Transverse colon (tissue), 3 donors: ENCODE measurements around the gene ROCK2.

Experiments
- EP300 ChIP-seq: sonication (generic); formaldehyde crosslinking; IDR thresholded peaks from one replicate; pipeline ENCODE4 v1.6.1; 2017; ENCODE audit warnings: antibody characterized with exemption, low read depth
- POLR2A ChIP-seq: fragments of 450-650 bp; IDR thresholded peaks from one replicate; pipeline ENCODE4 v1.6.1; 2016; ENCODE audit warnings: antibody characterized with exemption, mild to moderate bottlenecking, moderate library complexity
- POLR2AphosphoS5 ChIP-seq, 3 donors: sonication (generic); formaldehyde crosslinking; IDR thresholded peaks; one replicate each; pipeline ENCODE4 v1.6.1; 2016; ENCODE audit warnings: antibody characterized with exemption in 3 of 3

DNA sequence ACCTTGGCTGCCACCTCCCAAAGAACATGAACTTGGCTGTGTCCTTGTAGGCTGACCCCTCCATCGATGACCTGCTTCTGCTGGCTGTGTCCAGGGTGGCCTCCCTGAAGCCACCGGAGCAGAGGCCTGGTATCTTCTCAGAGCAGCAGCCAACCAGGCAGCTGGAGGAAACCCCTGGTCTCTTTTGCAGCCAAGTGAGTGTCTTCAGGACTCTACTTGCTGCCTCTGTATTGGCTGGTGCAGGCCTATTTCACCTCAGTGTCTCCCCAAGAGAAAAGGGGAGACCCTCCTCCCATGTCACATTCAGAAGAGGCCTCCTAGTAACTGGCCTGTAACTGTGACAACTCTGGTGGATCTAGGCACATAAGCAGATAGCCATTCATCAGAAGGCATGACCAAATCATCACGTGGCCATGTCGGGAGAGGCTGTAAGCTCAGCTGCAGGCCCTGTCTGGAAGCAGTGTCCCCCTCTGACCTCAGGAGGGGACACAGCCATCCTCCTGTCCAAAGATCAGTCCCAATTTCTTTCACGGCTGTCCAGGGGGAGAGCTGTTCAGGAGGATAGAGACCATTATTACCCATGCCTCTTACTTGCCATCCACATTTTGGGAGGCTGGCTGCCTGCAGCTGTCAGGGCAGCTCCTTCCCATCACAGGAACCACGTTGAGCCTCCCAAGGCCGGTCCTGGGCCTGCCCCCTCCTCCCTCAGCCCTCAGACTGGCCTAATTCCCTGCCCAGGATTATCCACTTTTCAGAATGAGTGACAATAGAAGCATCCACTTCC is 20.9 kb upstream of the ROCK2 start:
- TF ChIP-seq POLR2AphosphoS5 (IDR thresholded peaks at IDR 0.05) (no peak), POLR2A (no peak), EP300 (no peak)
